Neural progenitor cell (in vitro differentiated cells): ENCODE results near the gene IQCK.

Experiments used
- CTCF ChIP-seq: fragments of 200-600 bp; sonication (generic); IDR thresholded peaks from 2 replicates; pipeline ENCODE4 v1.5.1; 2017; ENCODE audit warnings: antibody characterized with exemption, mild to moderate bottlenecking
- EZH2 ChIP-seq: fragments of 200-600 bp; sonication (generic); IDR thresholded peaks from 2 replicates; pipeline ENCODE4 v1.6.1; 2017; ENCODE audit warnings: antibody characterized with exemption, mild to moderate bottlenecking, moderate library complexity
- EZH2phosphoT487 ChIP-seq: fragments of 200-600 bp; sonication (generic); IDR thresholded peaks from 2 replicates; pipeline ENCODE4 v1.6.1; 2017; ENCODE audit warnings: antibody characterized with exemption

GRCh38 chr16:19718624-19718965 is 524 bp downstream of the IQCK start:
- TF ChIP-seq CTCF (no peak), EZH2 (no peak), EZH2phosphoT487 (no peak)
